ENCODE measurements around the gene ST3GAL4. TPM values are rescaled to one million over a fixed set of nuclear protein-coding genes. Genes with fewer than 3 reads are reported as not detected.

The ST3GAL4 gene
- total and polyA plus RNA-seq, 2 of the 8 experiments (the other 6 are each of a cell fraction or from before 2014, with no cell fraction given) = 15.6 to 20.0 TPM

GRCh38 chr11:126433989-126434949 is 78.8 kb downstream of the ST3GAL4 start:
- no peak overlapping the region for H3K56ac ChIP-seq (replicated peaks; ENCODE audit: insufficient read length, low read depth, low read length)
- peak overlapping the region; percentile 88 for H2BK15ac ChIP-seq (ENCODE audit: low read length)
- peaks cover 0 to 18% (median 6%) of the 10 kb centered on the region in 4 experiments; a peak in 5 of 7 replicates for H3K4me1 ChIP-seq (replicated peaks in 1 of 4; ENCODE audit: control insufficient read depth in 3 of 4, insufficient read depth in 4 of 4, low read length in 3 of 4)
- WGBS, 2 experiments (ENCODE audit: extremely low coverage in 1 of 2, insufficient coverage in 1 of 2, insufficient read length in 1 of 2, insufficient replicate concordance in 2 of 2, low coverage in 1 of 2, low lambda C conversion rate in 2 of 2, missing lambda C conversion rate in 1 of 2) = 94% methylated on average over 16 of the region's 16 CpGs; no CpG with 5 or more reads in 1 of the 2 experiments
- TF ChIP-seq KDM5A (IDR thresholded peaks at IDR 0.05; ENCODE audit: low read length) = no peak
- TF ChIP-seq CHD1 (IDR thresholded peaks at IDR 0.05; ENCODE audit: low read depth, low read length) = no peak
- no peak for TF ChIP-seq EP300 (IDR thresholded peaks at IDR 0.05; ENCODE audit: borderline replicate concordance in 1 of 2, low read depth in 2 of 2, low read length in 2 of 2)
- no peak for TF ChIP-seq EZH2 (IDR thresholded peaks at IDR 0.05; ENCODE audit: low read depth, low read length, severe bottlenecking)
- no peak for TF ChIP-seq TAF1 (IDR thresholded peaks at IDR 0.05; ENCODE audit: low read depth, low read length)
- no peak for TF ChIP-seq BACH1 (IDR thresholded peaks at IDR 0.05; ENCODE audit: low read length)
- no peak for TF ChIP-seq PHF8 (conservative IDR thresholded peaks at IDR 0.05; ENCODE audit: low read depth, low read length)
- H3K4ac ChIP-seq (replicated peaks; ENCODE audit: insufficient read length, low read depth, low read length) = no peak overlapping the region
- no peak overlapping the region; the same call in 1 of the 2 replicates for H2BK20ac ChIP-seq (ENCODE audit: low read length)
- H2BK5ac ChIP-seq (ENCODE audit: low read depth, low read length) = peak overlapping the region; percentile 60; the same call in 1 of the 2 replicates
- peak overlapping the region; percentile 90; the same call in 1 of the 2 replicates for H2BK12ac ChIP-seq (ENCODE audit: low read depth, low read length)
- no peaks in the 10 kb centered on the region; a peak in 1 of 4 replicates for H3K79me2 ChIP-seq (ENCODE audit: control insufficient read depth in 1 of 2, insufficient read depth in 2 of 2, low read length in 2 of 2)
- H3K4me3 ChIP-seq (ENCODE audit: extremely low read depth in 1 of 4, insufficient read depth in 2 of 4, low read depth in 3 of 4, low read length in 4 of 4) = no peak overlapping the region
- POLR2A ChIA-PET (ENCODE audit: partially characterized antibody) = no interaction called here
- no peak overlapping the region for H3K14ac ChIP-seq (ENCODE audit: insufficient read length)
- H3K4me2 ChIP-seq (ENCODE audit: insufficient read depth in 1 of 2, low read depth in 2 of 2, low read length in 2 of 2) = 0 out of 4 replicates have a peak overlapping the region, but pooled peaks of 1 of the 2 experiments have one; percentile 14
- H3K23me2 ChIP-seq (ENCODE audit: low read depth, low read length) = 0 out of 2 replicates have a peak, but pooled peaks cover 3% of the 10 kb centered on the region
- H4K5ac ChIP-seq (ENCODE audit: insufficient read length, low read depth, low read length) = no peak overlapping the region
- H3K9ac ChIP-seq (replicated peaks in 1 of 4; ENCODE audit: extremely low read depth in 1 of 4, low read depth in 3 of 4, low read length in 3 of 4) = no peak overlapping the region
- FAIRE-seq (no peak), DNase-seq (ENCODE audit: low read depth in 1 of 2, low spot score in 2 of 2) (no peak)
- H3K79me1 ChIP-seq (ENCODE audit: low read depth, low read length) = peaks cover 2% of the 10 kb centered on the region; the same call in 1 of the 2 replicates
- H3K23ac ChIP-seq (ENCODE audit: insufficient read length) = no peak overlapping the region
- H2BK120ac ChIP-seq (replicated peaks; ENCODE audit: low read depth, low read length) = no peak overlapping the region
- no peak overlapping the region for H3K27ac ChIP-seq (ENCODE audit: low read depth, low read length)
- H3K36me3 ChIP-seq (ENCODE audit: control insufficient read depth in 2 of 4, insufficient read depth in 4 of 4, low read length in 3 of 4) = no peaks in the 10 kb centered on the region
- H2AFZ ChIP-seq (ENCODE audit: low read length) = no peak overlapping the region
- no peaks in the 10 kb centered on the region for H3K9me3 ChIP-seq (ENCODE audit: insufficient read depth in 2 of 2, low read depth in 1 of 2, low read length in 1 of 2)
- peak overlapping the region; percentile 4; the same call in 1 of the 2 replicates for H3K18ac ChIP-seq (ENCODE audit: extremely low read depth, low read length)
- H2AK5ac ChIP-seq (ENCODE audit: low read depth, low read length) = no peak overlapping the region; the same call in 1 of the 2 replicates
- H4K8ac ChIP-seq (ENCODE audit: extremely low read depth, insufficient read depth, low read length) = peak overlapping the region; percentile 45; the same call in 1 of the 2 replicates
- no peak overlapping the region for H4K91ac ChIP-seq (replicated peaks; ENCODE audit: insufficient read length, low read length)
- no peaks in the 10 kb centered on the region for H3K27me3 ChIP-seq (replicated peaks in 1 of 4; ENCODE audit: control insufficient read depth in 3 of 4, extremely low read depth in 1 of 4, insufficient read depth in 3 of 4, low read length in 3 of 4)
- H4K20me1 ChIP-seq (replicated peaks in 1 of 2; ENCODE audit: control insufficient read depth in 1 of 2, insufficient read depth in 2 of 2, low read length in 2 of 2) = peaks cover 0 to 5% of the 10 kb centered on the region in 2 experiments
- CTCF ChIA-PET (ENCODE audit: partially characterized antibody) = interaction anchor here (0.7 to 6.5 kb wide), 14 partner anchors 10 to 281 kb away, joined by 3 to 31 read pairs (median 4); no protein-coding TSS in a partner anchor
